Fibroblast of the aortic adventitia (primary cell): ENCODE data around the gene EIF1AD. TPM values are rescaled to one million over a fixed set of nuclear protein-coding genes. Genes with fewer than 3 reads are reported as not detected.

Experiments used
- DNase-seq: peaks from one replicate; pipeline ENCODE4 v3.0.0-alpha.2; 2010; ENCODE audit warnings: low read depth
- H3K4me3 ChIP-seq: 2 replicates; pipeline ENCODE4 v1.5.1; 2011; ENCODE audit warnings: low read depth, mild to moderate bottlenecking, control low read depth, low read length, moderate library complexity
- total RNA-seq: library from RNA; depleted of rRNA; stranded (reverse); fragments of >200 nt; gene quantifications from 2 replicates; pipeline ENCODE4 v1.2.3, GENCODE V29; 2012; ENCODE audit warnings: low replicate concordance
- TF ChIP-seq, protein P1 (sequence below): IDR thresholded peaks from 2 replicates; pipeline ENCODE4 v1.5.1; 2011; ENCODE audit warnings: mild to moderate bottlenecking, low read length, control low read depth, inconsistent platforms; ENCODE audit not compliant: insufficient read depth

The EIF1AD gene
- total RNA-seq, 1 donor, result 26.4 TPM

GRCh38 chr11:65947133-65947532 is 54.8 kb downstream of the EIF1AD start:
- H3K4me3 ChIP-seq, result no peak overlapping the region
- TF ChIP-seq, protein P1, sequence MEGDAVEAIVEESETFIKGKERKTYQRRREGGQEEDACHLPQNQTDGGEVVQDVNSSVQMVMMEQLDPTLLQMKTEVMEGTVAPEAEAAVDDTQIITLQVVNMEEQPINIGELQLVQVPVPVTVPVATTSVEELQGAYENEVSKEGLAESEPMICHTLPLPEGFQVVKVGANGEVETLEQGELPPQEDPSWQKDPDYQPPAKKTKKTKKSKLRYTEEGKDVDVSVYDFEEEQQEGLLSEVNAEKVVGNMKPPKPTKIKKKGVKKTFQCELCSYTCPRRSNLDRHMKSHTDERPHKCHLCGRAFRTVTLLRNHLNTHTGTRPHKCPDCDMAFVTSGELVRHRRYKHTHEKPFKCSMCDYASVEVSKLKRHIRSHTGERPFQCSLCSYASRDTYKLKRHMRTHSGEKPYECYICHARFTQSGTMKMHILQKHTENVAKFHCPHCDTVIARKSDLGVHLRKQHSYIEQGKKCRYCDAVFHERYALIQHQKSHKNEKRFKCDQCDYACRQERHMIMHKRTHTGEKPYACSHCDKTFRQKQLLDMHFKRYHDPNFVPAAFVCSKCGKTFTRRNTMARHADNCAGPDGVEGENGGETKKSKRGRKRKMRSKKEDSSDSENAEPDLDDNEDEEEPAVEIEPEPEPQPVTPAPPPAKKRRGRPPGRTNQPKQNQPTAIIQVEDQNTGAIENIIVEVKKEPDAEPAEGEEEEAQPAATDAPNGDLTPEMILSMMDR, result no peak
- DNase-seq, result no peak

DNA sequence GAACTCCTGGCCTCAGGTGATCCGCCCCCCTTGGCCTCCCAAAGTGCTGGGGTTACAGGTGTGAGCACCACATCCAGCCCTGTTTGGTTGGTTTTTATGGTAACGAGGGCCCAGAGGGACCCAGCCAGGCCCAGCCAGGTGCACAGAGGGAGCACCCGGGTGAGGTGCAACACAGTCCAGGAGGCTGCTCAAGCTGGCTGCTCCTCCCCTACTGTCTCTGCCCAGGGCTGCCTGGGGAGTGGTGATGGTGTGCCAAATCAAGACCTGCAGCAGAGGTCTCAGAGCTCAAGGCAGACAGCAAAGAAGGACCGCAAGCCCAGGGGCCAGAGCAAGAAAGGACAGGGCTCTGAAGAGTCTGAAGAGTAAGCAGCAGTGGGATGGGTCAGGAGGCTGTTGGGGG is 55.3 kb downstream of the EIF1AD start:
- H3K4me3 ChIP-seq, result no peak overlapping the region
- TF ChIP-seq, protein P1, result no peak
- DNase-seq, result no peak

Other genes with a start within 250 kb of the EIF1AD start
- 11.5 and 14.4 TPM in 2 replicates for gene AP5B1, start 221.2 kb downstream of the EIF1AD start, total RNA-seq
- gene OVOL1, start 215.1 kb downstream of the EIF1AD start, total RNA-seq, result not detected in 2 replicates
- gene SNX32, start 168.2 kb downstream of the EIF1AD start, total RNA-seq, result 1.6 and 3.3 TPM in 2 replicates
- 673 and 713 TPM in 2 replicates for gene CFL1, start 144.0 kb downstream of the EIF1AD start, total RNA-seq
- 26.3 and 31.8 TPM in 2 replicates for gene MUS81, start 141.7 kb downstream of the EIF1AD start, total RNA-seq
- gene EFEMP2, start 129.4 kb downstream of the EIF1AD start, total RNA-seq, result 57.3 and 105 TPM in 2 replicates
- not detected in 2 replicates for gene CTSW, start 122.3 kb downstream of the EIF1AD start, total RNA-seq
- gene FIBP, start 113.7 kb downstream of the EIF1AD start, total RNA-seq, result 71.7 and 157 TPM in 2 replicates
- gene CCDC85B, start 111.5 kb downstream of the EIF1AD start, total RNA-seq, result 75.0 and 288 TPM in 2 replicates
- gene FOSL1, start 101.8 kb downstream of the EIF1AD start, total RNA-seq, result 11.4 and 73.9 TPM in 2 replicates
- gene C11orf68, start 83.1 kb downstream of the EIF1AD start, total RNA-seq, result 9.6 and 44.8 TPM in 2 replicates
- gene DRAP1, start 82.7 kb downstream of the EIF1AD start, total RNA-seq, result 155 and 317 TPM in 2 replicates
- not detected in 2 replicates for gene TSGA10IP, start 56.7 kb downstream of the EIF1AD start, total RNA-seq
- gene SART1, start 40.4 kb downstream of the EIF1AD start, total RNA-seq, result 22.7 and 71.2 TPM in 2 replicates
- gene BANF1, start 346 bp upstream of the EIF1AD start, total RNA-seq, result 44.1 and 57.7 TPM in 2 replicates
- 1.7 TPM in 1 of 2 replicates, not detected in the other for gene CST6, start 9.9 kb upstream of the EIF1AD start, total RNA-seq
- gene CATSPER1, start 24.3 kb upstream of the EIF1AD start, total RNA-seq, result not detected in 2 replicates
- not detected in 2 replicates for gene GAL3ST3, start 47.0 kb upstream of the EIF1AD start, total RNA-seq
- gene SF3B2, start 50.2 kb upstream of the EIF1AD start, total RNA-seq, result 158 and 255 TPM in 2 replicates
- gene PACS1, start 68.1 kb upstream of the EIF1AD start, total RNA-seq, result 18.6 and 31.5 TPM in 2 replicates